Head of caudate nucleus (tissue), 42 donors: ENCODE results near the gene CERS4.
"Not testable (repeated sequence)": the region's sequence is repeated elsewhere in the genome, so short reads cannot be mapped to it uniquely, and the experiment has no call there.

Source experiments
- DNase-seq, 42 donors: peaks; one replicate each; pipeline versions ENCODE4 v3.0.0 to v3.0.0-alpha.2; 2020 to 2021; ENCODE audit warnings: mixed read lengths in 7 of 42
- intact Hi-C: fragments of 100-400 bp; cut with DNase I; formaldehyde crosslinking; loops from one replicate; pipeline ENCODE4 v1.15.0; 2022

CERS4 gene

DNA sequence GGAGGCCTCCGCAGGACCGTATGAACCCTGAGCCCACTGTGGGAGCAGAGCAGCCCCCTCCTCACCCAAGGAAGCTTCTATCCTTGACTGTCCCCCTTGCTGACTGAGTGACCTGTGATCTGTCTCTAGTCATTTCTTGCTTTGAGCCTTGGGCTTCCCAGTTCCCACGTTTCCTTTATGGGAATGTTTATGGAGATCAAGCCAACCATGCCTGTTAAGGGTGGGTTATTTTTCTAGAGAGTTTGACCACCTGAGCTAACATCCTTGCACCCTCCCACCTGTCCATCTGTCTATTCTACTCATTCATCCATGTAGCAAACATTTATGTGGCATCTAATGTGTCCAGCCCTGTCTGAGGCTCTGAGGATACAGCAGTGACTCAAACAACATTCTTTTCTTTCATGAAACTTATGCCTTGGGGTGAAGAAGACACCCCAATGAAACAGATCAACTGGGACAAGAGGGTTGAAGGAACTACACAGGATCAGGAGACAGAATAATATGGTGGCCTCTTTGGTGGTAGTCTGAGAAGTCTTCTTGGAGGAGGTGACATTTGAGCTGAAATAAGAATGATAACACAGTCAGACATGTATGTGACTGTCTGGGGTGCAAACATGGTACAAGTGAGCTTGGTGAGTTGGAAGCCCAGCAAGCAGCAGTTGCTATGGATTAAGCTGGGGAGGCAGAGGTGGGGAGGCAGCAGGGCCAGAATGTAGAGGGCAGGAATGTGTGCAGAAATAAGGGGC is 30.5 kb downstream of the CERS4 start:
- intact Hi-C loops, result no loop called here

DNA sequence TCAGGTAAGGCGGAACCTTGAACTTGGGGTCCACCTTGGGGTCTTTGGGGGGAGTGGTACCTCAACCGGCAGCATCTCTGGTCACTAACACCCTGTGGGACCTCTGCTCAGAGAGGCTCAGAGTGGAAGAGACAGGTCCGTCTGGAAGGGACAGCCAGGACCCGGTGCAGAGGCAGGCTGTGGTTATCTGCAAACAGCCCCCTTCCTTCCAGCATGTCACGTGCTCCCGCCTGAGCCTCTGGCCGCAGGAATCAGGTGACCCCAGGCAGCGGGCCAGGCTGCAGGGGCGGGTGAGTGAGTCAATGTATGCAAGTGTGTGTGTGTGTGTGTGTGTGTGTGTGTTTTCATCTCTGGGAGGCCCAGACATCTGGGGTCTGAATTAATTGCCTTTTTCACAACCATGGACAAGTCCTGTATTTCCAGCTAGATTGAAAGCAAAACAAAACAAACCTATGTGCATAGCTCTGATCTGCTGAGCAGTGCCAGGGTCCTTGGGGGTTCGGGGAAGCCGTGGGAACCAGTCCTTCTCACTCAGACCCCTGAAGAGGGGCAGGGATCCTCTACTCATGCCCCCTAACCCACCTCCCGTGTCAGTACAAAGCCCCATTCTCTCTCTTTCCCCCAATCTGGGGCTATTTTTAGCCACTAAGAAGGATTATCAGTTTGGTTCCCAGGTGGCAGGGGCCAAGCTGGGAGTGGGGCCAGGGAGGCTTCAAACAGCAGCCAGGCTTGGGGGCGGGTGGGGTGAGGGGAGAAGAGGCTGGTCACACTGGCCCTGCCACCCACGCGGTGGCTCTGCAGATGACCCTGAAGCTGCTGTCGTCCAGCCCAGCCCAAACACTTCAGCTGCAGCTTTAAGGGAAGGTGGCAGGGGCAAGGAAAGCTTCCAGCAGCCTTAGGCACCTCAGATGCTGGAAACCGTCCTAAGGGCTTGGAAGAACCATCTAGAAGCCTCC is 31.4 kb downstream of the CERS4 start:
- DNase-seq, result peak; percentile 67 to 95 (median 85)
- intact Hi-C loops, result no loop called here

More for the DNA sequence above, 30.5 kb downstream of the CERS4 start:
- DNase-seq, result no peak

DNA sequence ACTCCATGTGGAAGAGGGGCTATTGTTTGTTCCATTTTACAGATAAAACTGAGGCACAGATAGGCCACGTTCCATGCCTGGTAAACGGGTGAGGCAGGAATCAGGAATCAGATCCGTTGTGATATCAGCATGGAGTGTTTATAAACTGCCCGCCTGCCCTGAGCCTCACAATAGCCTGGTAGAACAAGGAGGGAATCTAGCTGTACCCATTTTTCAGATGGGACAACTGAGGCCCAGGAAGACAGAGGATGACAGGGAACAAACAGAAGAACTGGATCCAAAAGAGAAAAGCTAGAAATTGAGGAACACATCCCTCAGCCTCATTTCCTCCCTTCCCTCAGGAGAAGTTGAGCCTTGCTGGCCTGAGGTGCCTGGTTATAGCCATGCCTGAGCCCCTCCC is 32.5 kb downstream of the CERS4 start:
- DNase-seq, result no peak
- intact Hi-C loops, result no loop called here

DNA sequence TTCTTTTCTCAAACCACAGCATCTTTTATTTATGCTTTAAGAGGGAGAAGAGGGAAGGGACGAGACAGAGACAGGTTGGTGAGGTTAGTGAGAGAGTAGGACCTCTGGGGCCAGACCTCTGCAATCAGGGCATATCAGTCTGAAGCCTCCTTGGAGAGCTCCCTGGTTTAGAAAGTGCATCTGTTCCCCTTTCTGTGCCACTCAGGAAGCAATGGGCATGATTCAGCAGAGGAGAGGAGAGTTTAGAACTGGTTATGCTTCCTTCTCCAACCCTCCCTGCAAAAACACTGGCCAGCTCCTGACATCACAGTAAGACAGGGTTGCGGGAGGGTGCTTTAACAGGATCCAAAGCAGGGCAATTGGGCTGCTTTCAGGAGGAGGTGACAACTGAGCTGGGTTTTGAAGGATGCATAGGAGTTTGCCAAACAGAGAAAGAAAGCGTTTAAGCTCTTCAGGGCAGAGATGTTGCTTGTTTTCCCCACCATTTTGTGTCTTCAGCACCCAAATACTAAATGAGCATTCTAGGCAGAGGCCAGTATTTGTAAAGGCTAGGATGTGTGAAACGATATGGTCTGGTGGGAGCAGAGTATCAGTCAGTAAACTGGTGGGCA is 33.1 kb downstream of the CERS4 start:
- intact Hi-C loops, result no loop called here
- no peak for DNase-seq

DNA sequence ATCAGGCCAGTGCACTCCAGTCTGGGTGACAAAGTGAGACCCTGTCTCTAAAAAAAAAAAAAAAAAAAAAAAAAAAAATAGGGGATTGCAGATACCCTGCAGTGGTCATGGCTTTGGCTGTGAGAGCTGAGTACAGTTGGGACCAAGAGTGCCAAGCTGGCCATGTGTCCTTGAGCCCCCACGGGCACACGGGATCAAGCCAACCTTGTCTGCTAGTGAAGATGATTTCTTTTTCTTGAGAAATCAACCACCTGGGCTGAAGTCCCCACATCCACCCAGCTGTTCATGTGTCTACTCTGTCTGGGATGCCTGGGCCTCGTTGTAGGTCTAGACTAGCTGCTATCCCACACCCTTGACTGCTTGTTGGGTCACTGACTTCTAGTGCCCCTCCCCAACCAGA is 34.0 kb downstream of the CERS4 start:
- no peak for DNase-seq

DNA sequence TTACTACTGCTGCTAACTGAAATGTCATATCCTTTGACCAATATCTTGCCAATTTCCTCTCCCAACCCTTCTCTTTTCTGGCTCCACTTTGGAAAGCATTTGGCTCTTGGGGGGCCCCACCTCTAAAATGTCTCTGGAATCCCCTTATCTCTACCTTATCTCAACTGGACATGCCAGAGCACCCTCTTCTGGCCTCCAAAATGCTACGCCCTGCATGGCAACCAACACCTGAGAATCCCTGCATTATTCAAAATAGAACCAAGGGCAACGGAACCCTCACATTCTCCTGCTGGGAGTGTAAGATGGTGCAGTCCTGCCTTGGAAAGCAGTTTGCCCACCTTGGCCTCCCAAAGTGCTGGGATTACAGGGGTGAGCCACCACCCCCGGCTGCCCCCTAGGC is 35.3 kb downstream of the CERS4 start:
- intact Hi-C loops, result no loop called here
- no peak for DNase-seq

More for the DNA sequence above, 34.0 kb downstream of the CERS4 start:
- intact Hi-C loops, result no loop called here

DNA sequence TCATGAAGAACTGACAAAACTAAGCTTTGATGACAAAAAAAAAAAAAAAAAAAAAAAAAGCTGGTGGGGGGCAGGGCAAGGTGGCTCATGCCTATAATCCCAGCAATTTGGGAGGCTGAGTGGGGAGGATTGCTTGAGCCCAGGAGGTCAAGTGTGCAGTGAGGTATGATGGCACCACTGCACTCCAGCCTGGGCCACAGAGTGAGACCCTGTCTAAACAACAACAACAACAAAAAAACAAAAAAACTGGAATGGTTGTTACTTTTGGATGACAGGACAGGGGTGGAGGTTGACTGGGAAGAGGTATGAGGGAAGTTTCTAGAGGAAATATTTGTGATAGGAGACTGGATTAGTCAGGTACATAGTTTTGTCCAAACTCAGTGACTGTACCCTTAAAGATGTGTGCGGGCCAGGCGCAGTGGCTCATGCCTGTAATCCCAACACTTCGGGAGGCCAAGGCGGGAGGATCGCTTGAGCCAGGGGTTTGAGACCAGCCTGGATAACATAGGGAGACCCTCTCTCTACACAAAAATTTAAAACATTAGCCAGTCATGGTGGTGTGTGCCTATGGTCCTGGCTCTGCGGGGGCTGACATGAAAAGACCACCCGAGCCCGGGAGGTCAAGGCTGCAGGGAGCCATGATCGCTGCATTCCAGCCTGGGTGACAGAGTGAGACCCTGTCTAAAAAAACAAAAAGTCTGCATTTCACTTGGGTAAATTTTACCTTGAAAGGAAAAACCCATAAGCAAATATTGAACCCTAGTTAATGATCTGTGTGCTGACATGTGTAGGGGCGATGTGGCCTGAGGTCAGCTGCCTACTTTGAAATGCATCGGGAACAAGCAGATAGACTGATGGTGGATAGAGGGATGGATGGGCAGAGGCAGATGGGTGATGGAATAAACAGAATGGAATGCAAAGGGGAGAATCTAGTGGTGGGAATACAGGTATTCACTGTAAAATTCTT is 37.0 kb downstream of the CERS4 start:
- DNase-seq, result no peak
- intact Hi-C loops, result no loop called here

DNA sequence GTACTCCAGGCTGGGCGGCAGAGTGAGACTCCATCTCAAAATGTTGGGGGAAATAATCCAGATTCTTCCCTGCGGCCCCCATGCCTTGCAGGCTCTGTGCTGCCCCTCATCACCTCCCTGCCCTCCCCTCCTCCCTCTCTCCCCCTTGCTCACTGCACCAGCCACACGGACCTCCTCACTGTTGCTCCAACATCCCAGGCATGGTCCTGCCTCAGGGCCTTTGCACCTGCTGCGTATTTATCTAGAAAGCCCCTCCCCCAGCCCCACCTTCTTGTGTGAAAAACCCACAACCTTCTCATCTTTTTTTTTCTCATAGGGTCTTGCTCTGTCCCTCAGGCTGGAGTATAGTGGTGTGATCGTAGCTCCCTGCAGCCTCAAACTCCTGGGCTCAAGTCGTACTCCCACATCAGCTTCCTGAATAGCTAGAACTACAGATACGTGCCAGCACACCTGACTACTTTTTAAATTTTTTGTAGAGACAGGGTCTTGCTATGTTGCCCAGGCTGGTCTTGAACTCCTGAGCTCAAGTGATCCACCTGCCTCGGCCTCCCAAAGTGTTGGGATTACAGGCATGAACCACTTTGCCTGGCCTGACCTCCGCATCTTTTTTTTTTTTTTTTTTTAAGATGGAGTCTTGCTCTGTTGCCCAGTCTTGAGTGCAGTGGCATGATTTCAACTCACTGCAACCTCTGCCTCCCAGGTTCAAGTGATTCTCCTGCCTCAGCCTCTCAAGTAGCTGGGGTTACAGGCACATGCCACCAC is 38.1 kb downstream of the CERS4 start:
- intact Hi-C loops, DNase-seq: not testable (repeated sequence)

DNA sequence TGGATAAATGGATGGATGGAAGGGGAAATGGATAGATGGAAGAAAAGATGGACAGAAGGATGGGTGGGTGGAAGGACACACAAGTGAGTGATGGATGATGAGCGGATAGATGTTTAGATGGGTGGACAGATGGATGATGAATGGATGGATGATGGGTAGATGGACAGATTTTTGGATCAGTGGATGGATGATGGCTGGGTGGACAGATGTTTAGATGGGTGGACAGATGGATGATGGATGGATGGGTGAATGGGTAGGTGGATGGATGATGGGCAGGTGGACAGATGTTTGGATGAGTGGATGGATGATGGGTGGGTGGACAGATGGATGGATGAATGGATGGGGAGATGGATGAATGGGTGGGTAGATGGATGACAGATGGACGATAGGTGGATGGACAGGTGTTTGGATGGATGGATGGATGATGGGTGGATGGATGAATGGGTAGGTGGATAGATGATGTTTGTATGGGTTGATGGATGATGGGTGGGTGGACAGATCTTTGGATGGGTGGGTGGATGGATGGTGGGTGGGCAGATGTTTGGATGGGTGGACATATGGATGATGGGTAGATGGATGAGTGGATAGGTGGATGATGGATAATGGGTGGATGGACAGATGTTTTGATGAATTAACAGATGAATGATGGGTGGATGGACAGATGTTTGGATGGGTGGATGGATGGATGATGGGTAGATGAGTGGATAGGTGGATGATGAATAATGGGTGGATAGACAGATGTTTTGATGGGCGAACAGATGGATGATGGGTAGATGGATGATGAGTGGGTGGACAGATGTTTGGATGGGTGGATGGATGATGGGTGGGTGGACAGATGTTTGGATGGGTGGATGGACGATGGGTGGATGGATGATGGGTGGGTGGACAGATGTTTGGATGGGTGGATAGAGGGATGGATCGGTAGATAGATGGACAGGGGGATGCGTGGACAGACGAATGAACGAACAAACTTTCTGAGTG is 39.5 kb downstream of the CERS4 start:
- no peak for DNase-seq
- intact Hi-C loops, result no loop called here

DNA sequence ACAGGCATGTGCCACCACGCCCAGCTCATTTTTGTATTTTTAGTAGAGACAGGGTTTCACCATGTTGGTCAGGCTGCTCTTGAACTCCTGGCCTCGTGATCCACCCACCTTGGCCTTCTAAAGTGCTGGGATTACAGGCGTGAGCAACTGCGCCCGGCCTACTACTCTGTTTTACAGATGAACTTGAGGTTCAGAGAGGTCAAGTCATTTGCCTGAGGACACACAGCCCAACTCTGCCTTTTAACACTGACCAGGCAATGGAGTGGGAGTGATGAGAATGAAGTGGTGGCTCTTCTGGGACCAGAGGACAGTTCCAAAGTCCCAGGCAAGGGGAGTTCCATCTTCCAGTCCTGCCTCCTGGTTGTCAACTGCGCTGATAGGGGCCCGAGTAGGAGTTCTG is 41.4 kb downstream of the CERS4 start:
- intact Hi-C loops, result loop anchor here (2.0 to 10.0 kb wide), 2 partner anchors 92 to 276 kb away; no protein-coding TSS in a partner anchor

DNA sequence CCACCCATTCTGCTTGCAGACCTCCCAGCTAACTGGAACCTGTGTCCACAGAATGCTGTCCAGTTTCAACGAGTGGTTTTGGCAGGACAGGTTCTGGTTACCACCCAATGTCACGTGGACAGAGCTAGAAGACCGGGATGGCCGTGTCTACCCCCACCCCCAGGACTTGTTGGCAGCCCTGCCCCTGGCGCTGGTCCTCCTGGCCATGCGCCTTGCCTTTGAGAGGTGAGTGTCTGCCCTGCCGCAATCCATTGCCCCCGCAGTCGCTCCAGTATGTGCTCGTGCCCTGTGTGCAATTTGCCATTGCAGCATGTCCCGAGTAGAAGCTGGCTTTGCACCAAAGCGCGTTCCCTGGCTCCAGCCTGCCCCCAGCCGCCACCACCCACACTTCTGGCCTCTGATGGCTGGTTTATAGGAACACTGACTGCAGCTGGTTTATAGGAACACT is 41.9 kb downstream of the CERS4 start:
- intact Hi-C loops, result loop anchor here (2.0 to 10.0 kb wide), 2 partner anchors 92 to 276 kb away; no protein-coding TSS in a partner anchor
- peak; percentile 49 to 90 (median 74) for DNase-seq

More for the DNA sequence above, 41.4 kb downstream of the CERS4 start:
- no peak for DNase-seq

DNA sequence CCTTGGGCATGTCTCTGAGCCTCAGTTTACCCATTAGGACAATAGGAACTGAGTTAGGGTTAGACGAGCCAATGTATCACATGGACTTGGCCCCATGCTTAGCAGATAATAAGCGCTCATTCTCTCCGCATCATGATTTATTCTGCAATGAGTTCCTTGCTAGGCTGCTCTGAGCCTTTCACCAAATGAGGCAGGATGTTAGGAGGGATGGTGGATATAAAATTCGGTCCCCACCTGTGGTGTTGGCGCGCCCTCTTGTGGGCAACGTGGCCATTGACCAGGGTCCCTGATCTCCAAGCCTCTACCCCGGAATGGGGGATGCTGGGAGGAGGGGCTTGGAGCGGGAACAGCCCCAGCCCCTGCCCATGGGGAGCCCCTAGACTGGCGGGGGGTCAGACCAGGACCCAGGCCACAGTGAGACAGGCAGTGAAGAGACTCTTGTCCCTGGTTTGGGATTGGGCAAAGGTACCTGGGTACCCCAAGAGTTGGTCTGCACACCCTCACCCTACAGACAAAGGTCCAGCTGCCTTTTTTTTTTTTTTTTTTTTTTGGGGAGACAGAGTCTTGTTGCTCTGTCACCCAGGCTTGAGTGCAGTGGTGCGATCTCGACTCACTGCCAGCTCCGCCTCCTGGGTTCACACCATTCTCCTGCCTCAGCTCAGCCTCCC is 43.9 kb downstream of the CERS4 start:
- intact Hi-C loops, result loop anchor here (10.0 kb wide), 1 partner anchor 278 kb away; no protein-coding TSS in a partner anchor
- DNase-seq, result peak; percentile 67 to 94 (median 87)

DNA sequence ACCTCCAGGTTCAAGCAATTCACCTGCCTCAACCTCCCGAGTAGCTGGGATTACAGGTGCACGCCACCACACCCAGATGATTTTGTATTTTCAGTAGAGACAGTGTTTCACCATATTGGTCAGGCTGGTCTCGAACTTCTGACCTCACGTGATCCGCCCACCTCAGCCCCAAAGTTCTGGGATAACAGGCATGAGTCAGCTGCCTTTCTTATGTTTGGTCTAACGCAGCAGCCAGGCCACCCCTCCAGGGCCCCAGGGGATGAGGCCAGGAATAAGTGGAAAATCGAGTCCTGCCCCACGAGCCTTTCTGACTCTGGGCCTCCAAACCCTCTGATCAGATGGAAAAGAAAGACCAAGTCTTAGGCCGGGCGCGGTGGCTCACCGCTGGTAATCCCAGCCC is 44.5 kb downstream of the CERS4 start:
- DNase-seq, result no peak
- intact Hi-C loops, result loop anchor here (10.0 kb wide), 1 partner anchor 279 kb away; no protein-coding TSS in a partner anchor

DNA sequence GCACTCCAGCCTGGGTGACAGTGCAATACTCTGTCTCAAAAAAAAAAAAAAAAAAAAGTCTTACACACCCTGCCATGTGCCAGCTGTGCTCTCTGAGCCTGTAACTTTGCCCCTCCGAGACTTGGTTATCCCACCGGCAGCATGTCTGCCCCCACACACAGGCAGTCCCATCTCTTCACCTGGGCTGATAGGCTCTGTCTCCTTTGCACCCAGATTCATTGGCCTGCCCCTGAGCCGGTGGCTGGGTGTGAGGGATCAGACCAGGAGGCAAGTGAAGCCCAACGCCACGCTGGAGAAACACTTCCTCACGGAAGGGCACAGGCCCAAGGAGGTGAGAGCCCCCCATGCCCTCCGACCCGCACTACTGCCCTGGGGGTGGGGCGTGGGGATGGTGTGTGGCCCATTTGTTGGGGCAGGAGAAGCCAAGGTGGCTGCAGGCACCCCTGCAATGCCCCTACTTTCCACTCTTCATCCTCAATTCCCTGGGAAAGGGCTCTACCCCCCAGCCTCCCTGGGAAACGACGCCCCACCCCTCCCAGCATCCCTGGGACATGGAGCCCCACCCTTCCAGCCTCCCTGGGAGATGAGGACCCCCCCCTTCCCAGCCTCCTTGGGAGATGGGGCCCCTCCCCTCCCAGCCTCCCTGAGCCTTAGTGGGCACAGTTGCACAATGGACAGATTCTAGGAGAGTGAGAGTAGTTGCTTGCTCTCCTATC is 45.3 kb downstream of the CERS4 start:
- DNase-seq, result no peak
- intact Hi-C loops, result loop anchor here (10.0 kb wide), 1 partner anchor 280 kb away; no protein-coding TSS in a partner anchor
